ENCODE data around the gene ZNF805.

GRCh38 chr19:57276430-57276829, 36.0 kb downstream of the ZNF805 start:
- TF ChIP-seq CBFB (CRISPR knock-in tag; IDR thresholded peaks at IDR 0.05; ENCODE audit: low read depth) (no peak), MAX (CRISPR knock-in tag; IDR thresholded peaks at IDR 0.05) (no peak), PREB (CRISPR knock-in tag; IDR thresholded peaks at IDR 0.05; ENCODE audit: borderline replicate concordance) (no peak), CTCF (IDR thresholded peaks at IDR 0.05) (no peak), USF2 (CRISPR knock-in tag; IDR thresholded peaks at IDR 0.05) (no peak), ELF4 (CRISPR knock-in tag; IDR thresholded peaks at IDR 0.05; ENCODE audit: low read depth) (no peak)
